Measurements from ENCODE around the gene NRARP. TPM values are rescaled to one million over a fixed set of nuclear protein-coding genes. Genes with fewer than 3 reads are reported as not detected.

NRARP gene
- total RNA-seq, 1 experiment from 2014 or later = 22.2 TPM

DNA sequence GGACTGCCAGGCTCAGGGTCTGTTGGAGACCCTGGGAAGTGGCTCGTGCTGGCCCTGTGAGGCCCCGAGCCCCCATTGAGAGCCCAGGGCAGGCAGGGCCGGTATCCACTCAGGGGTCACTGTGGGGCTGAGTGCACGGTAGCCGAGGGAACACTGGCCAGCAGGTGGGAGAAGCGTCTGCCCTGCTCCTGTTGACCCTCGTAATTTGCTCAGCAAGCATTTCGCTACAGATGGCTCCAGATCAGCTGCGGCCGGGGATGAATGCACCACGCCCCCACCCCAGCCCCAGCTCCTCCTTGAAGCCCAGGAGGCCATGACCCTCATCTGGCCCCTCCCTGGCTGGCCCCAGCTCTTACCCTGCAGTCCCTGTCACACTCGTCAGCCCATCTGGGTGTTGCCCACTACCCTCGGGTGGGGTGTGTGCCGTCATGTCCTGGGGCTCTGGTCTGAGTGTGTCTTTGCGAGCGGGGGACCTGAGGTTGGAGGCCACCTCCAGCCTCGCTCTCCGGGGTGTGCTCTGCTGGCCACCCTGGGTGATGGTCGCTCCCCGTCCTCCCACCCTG is 6.1 kb upstream of the NRARP start (continued):
- TF ChIP-seq EZH2 (IDR thresholded peaks at IDR 0.05) (no peak), POLR2A (IDR thresholded peaks at IDR 0.05; ENCODE audit: borderline replicate concordance, extremely low read depth, insufficient read depth, insufficient read length) (no peak), EGR1 (IDR thresholded peaks at IDR 0.05; ENCODE audit: low read depth) (no peak), ELF1 (IDR thresholded peaks at IDR 0.05; ENCODE audit: borderline replicate concordance, low read depth) (no peak)
- TF ChIP-seq, protein P1, sequence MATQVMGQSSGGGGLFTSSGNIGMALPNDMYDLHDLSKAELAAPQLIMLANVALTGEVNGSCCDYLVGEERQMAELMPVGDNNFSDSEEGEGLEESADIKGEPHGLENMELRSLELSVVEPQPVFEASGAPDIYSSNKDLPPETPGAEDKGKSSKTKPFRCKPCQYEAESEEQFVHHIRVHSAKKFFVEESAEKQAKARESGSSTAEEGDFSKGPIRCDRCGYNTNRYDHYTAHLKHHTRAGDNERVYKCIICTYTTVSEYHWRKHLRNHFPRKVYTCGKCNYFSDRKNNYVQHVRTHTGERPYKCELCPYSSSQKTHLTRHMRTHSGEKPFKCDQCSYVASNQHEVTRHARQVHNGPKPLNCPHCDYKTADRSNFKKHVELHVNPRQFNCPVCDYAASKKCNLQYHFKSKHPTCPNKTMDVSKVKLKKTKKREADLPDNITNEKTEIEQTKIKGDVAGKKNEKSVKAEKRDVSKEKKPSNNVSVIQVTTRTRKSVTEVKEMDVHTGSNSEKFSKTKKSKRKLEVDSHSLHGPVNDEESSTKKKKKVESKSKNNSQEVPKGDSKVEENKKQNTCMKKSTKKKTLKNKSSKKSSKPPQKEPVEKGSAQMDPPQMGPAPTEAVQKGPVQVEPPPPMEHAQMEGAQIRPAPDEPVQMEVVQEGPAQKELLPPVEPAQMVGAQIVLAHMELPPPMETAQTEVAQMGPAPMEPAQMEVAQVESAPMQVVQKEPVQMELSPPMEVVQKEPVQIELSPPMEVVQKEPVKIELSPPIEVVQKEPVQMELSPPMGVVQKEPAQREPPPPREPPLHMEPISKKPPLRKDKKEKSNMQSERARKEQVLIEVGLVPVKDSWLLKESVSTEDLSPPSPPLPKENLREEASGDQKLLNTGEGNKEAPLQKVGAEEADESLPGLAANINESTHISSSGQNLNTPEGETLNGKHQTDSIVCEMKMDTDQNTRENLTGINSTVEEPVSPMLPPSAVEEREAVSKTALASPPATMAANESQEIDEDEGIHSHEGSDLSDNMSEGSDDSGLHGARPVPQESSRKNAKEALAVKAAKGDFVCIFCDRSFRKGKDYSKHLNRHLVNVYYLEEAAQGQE (IDR thresholded peaks at IDR 0.05; ENCODE audit: low read depth) = no peak

DNA sequence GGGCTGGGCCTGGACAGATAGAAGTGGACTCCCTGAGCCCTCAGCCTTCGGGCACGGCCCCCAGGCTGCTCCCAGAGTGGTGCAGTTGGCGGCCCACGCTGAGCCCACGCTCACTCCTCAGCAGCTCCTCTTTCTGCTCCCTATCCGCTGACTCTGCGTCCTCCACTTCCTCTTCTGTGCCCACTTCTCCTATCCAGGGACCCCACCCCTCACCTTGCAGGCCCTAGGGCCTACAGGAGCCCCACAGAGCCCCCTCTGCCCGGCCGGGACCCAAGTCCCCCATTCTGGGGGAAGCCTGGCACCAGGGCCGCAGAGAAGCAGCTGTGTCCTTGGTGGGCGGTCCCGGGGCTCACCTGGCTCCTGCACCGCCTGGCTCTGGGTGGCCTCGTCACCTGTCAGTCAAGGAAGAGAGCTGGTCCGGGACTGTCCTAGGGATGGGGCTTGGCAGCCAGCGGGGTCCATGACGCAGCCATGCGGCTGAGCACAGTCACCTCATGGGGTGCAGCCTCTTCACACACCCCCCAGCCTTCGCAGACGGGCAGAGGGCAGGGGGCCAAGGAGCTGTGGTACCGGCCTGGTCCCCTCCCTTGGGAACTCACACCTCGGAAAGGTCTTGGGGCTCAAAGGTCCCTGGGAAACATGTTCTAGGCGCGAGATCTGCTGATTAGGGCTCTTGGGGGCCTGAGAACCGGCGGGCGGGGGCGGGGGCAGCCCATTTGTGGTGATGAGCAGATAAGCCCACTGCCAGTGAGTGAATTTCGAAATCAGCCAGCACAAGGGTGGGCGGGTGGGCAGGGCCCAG is 5.4 kb upstream of the NRARP start:
- no peak overlapping the region for H2AFZ ChIP-seq (ENCODE audit: low read depth, low read length, poor library complexity, severe bottlenecking)
- H3K4me1 ChIP-seq (ENCODE audit: control insufficient read depth in 1 of 2, insufficient read depth in 2 of 2, low read length in 2 of 2) = peaks cover 28 to 56% of the 10 kb centered on the region in 2 experiments
- no peak overlapping the region for H3K4me3 ChIP-seq (replicated peaks in 1 of 2; ENCODE audit: low read depth in 1 of 2, low read length in 2 of 2)
- no peak overlapping the region for H3K4me2 ChIP-seq (ENCODE audit: low read length)
- ChIA-PET POLR2A (interaction anchor here (1.4 kb wide), 1 partner anchor 9 kb away, joined by 3 read pairs; no protein-coding TSS in a partner anchor), RAD21 (ENCODE audit: low non-redundant PET in 1 of 2, low total read pairs in 2 of 2, uncharacterized antibody in 2 of 2, unreplicated experiment in 2 of 2) (no interaction called here), CTCF (no interaction called here)
- no peaks in the 10 kb centered on the region for H4K20me1 ChIP-seq (ENCODE audit: insufficient read depth)
- H3K9me2 ChIP-seq (ENCODE audit: insufficient read depth) = no peaks in the 10 kb centered on the region
- H3K27me3 ChIP-seq (ENCODE audit: insufficient read depth, low read length) = no peaks in the 10 kb centered on the region
- DNase-seq (ENCODE audit: low read depth, low spot score) (no peak), ATAC-seq (no peak)
- no peak overlapping the region for H3K9ac ChIP-seq (ENCODE audit: low read length)
- H3K9me3 ChIP-seq (ENCODE audit: control insufficient read depth in 1 of 2, insufficient read depth in 1 of 2, low read depth in 1 of 2, low read length in 2 of 2) = no peaks in the 10 kb centered on the region
- intact Hi-C loops (cut with micrococcal nuclease) = no loop called here
- H3K79me2 ChIP-seq (ENCODE audit: insufficient read depth, low read length) = no peaks in the 10 kb centered on the region
- TF ChIP-seq SRF (IDR thresholded peaks at IDR 0.05; ENCODE audit: low read depth) (no peak), TCF7L2 (IDR thresholded peaks at IDR 0.05; ENCODE audit: borderline replicate concordance, extremely low read depth, insufficient read depth, insufficient read length) (no peak)
- no TSS peak for BruUV-seq (replicated peaks)
- H3K36me3 ChIP-seq (ENCODE audit: control insufficient read depth in 1 of 2, insufficient read depth in 2 of 2, low read length in 2 of 2) = no peaks in the 10 kb centered on the region
- H3K27ac ChIP-seq (ENCODE audit: low read depth, low read length) = no peak overlapping the region
